Thymus (tissue), 11 donors: ENCODE data around the gene M1AP. TPM values are rescaled to one million over a fixed set of nuclear protein-coding genes. Genes with fewer than 3 reads are reported as not detected.

ENCODE experiments used
- DNase-seq, 9 donors: peaks; one replicate each; pipeline ENCODE4 v3.0.0-alpha.2; 2013; ENCODE audit warnings: low spot score in 9 of 9, low read depth in 6 of 9, missing footprints in 1 of 9
- H3K27ac ChIP-seq, 2 donors: one replicate each; pipeline ENCODE4 v1.5.1; 2013; ENCODE audit warnings: control low read depth in 1 of 2, low read depth in 1 of 2, low read length in 1 of 2, mild to moderate bottlenecking in 1 of 2, moderate library complexity in 1 of 2
- H3K27me3 ChIP-seq, 2 donors: one replicate each; pipeline ENCODE4 v1.5.1; 2013; ENCODE audit warnings: low read length in 1 of 2; ENCODE audit not compliant: control insufficient read depth in 2 of 2, insufficient read depth in 1 of 2
- H3K36me3 ChIP-seq, 2 donors: one replicate each; pipeline ENCODE4 v1.5.1; 2013; ENCODE audit warnings: low read length in 1 of 2, mild to moderate bottlenecking in 1 of 2, moderate library complexity in 1 of 2; ENCODE audit not compliant: control insufficient read depth in 2 of 2, insufficient read depth in 2 of 2
- H3K4me1 ChIP-seq, 2 donors: one replicate each; pipeline ENCODE4 v1.5.1; 2013; ENCODE audit warnings: low read length in 2 of 2; ENCODE audit not compliant: control insufficient read depth in 2 of 2, insufficient read depth in 2 of 2
- H3K4me3 ChIP-seq, 2 donors: one replicate each; pipeline ENCODE4 v1.5.1; 2013; ENCODE audit warnings: low read length in 2 of 2, control low read depth in 1 of 2, mild to moderate bottlenecking in 1 of 2
- H3K9me3 ChIP-seq, 2 donors: one replicate each; pipeline ENCODE4 v1.5.1; 2013; ENCODE audit warnings: low read length in 1 of 2, mild to moderate bottlenecking in 1 of 2; ENCODE audit not compliant: control insufficient read depth in 2 of 2, insufficient read depth in 1 of 2
- WGBS: extraction: QIAGEN DNeasy Blood & Tissue Kit; methylation state at CpG from one replicate; pipeline ENCODE4 v1.1.7; 2013; 5-methylcytosine and 5-hydroxymethylcytosine counted together
- polyA plus RNA-seq: library from polyadenylated mRNA; stranded (reverse); fragments of 200-250 nt; gene quantifications from one replicate; pipeline ENCODE4 v1.2.3, GENCODE V29; 2013
- total RNA-seq: library from RNA; stranded (reverse); fragments of 120-200 nt; gene quantifications from one replicate; pipeline ENCODE4 v1.2.4, GENCODE V29; 2013
- donor health status: healthy.

The M1AP gene
- total and polyA plus RNA-seq, 2 donors: 0.55 to 0.94 TPM

DNA sequence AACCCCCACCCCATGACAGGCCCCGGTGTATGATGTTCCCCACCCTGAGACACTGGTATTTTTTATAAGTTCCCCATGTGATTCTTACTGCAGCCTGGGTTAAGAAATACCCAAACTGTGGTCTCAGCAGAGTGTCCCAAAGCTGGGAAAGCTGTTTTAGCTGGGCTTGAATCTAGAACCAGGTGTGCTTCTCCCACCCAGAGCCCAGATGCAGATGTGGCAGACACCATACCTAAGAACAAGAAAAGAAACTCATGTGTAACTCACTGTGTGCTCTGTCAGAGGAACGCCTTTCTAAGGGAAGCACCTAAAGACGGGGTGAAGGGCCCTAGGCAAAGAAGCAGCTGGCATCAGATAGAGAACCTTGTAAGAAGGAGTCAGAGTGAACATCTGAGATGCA lies 69.7 kb downstream of the M1AP start:
- no peak overlapping the region for H3K27ac ChIP-seq

DNA sequence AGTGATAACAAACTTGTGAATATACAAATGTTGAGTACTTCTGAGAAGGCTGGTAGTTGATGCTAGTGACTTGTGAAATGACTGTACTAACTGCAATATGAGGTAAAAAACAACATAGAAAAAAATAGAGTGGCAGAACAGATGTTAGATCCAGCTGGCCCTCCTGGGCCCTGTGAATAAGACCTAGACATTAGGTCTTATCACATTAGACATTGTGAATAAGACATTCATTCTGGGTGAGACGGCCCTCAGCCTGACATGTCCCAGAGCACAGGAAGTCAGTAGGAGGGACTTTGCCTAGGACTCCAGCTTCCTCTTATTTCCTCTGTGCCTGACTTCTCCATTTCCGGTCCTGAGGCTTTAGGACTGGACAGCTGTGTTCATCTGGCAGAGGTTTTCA lies 70.7 kb downstream of the M1AP start:
- Histone ChIP-seq H3K9me3 (no peaks in the 10 kb centered on the region), H3K27me3 (no peaks in the 10 kb centered on the region), H3K4me1 (peaks cover 0 to 3% of the 10 kb centered on the region in 2 donors), H3K36me3 (no peaks in the 10 kb centered on the region), H3K27ac (no peak overlapping the region), H3K4me3 (no peak overlapping the region)
- DNase-seq: no peak
- WGBS: 26% methylated on average over 2 of the region's 2 CpGs

More for the DNA sequence above, 69.7 kb downstream of the M1AP start:
- H3K4me1 ChIP-seq: peaks cover 0 to 3% of the 10 kb centered on the region in 2 donors
- WGBS: 94% methylated on average over 3 of the region's 3 CpGs
- no peaks in the 10 kb centered on the region for H3K27me3 ChIP-seq
- no peak overlapping the region for H3K4me3 ChIP-seq
- H3K9me3 ChIP-seq: no peaks in the 10 kb centered on the region
- H3K36me3 ChIP-seq: no peaks in the 10 kb centered on the region
- DNase-seq: no peak

DNA sequence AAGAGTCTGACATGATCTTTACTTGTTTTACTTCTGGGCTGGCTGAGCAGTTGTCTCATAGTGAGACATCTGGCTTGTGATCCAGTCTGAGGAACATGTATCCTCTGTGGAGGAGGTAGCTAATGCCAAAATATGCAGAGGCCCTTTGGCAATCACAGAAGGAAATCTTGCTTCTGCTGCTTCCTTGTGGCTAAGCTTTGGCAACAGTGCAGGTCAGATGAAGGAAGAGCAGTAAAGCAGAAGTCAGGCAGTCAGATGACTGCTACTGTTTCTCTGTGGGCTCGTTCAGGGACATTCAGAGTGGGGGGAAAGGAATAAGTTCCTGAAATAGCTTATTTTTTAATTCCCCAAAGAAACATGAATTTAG lies 71.3 kb downstream of the M1AP start:
- peaks cover 0 to 3% of the 10 kb centered on the region in 2 donors for H3K4me1 ChIP-seq
- DNase-seq: no peak
- no peak overlapping the region for H3K27ac ChIP-seq
- 9% methylated on average over 1 of the region's 1 CpG for WGBS
- H3K4me3 ChIP-seq: no peak overlapping the region
- no peaks in the 10 kb centered on the region for H3K36me3 ChIP-seq
- H3K27me3 ChIP-seq: no peaks in the 10 kb centered on the region
- no peaks in the 10 kb centered on the region for H3K9me3 ChIP-seq

DNA sequence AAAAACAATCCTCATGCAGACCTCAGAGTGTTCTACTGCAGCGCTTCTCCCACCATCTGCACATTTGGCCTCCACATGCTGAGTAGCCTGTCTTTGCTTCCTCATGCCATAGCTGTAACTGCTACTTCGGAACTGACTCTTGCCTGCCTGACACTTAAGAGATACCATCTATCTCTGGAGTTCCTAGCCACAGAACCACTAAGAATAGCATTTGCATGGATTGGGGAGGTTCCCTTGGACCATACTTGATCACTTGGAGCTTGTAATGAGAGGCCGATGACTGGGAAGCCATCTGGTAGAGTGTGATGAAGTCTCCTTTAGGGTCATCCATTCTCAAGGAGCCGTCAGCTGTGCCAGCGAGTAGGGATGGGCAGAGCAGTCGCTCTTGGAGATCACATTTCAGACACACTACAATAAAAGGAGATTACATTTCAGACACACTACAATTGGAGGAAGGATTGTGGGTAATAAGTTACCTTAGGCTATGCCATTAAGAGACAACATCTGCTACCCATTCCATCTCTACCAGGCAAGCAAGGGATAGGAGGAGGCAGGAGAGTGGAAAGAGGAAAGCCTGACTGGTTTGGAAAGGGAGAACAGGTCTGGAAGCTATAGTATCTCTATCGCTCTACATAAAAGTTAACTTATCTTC lies 71.8 kb downstream of the M1AP start:
- Histone ChIP-seq H3K36me3 (no peaks in the 10 kb centered on the region), H3K9me3 (no peaks in the 10 kb centered on the region), H3K27me3 (no peaks in the 10 kb centered on the region), H3K4me3 (no peak overlapping the region), H3K4me1 (peaks cover 0 to 3% of the 10 kb centered on the region in 2 donors), H3K27ac (no peak overlapping the region)
- no peak for DNase-seq
- WGBS: 93% methylated on average over 7 of the region's 7 CpGs

DNA sequence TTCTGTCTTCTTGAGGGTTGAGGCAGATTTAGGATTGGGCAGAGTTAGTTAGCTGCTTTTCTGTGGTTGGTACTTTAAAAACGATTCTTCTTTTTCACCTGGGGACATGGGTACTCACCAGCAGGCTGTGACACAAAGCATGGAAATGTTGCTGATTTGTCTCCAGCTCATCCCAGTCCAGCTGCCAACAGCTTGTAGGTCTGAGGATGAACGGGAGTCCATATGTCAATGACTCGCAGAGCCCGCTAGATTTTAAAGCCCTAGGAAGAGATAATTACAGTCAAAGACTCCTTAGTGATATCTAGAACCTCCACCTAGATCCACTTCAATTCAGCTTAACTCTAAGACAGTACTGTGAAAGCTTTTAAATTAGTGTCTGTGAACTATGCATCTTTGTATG lies 72.8 kb downstream of the M1AP start:
- 96% methylated on average over 4 of the region's 4 CpGs for WGBS
- no peak overlapping the region for H3K4me3 ChIP-seq
- no peaks in the 10 kb centered on the region for H3K27me3 ChIP-seq
- no peak for DNase-seq
- H3K36me3 ChIP-seq: no peaks in the 10 kb centered on the region
- H3K4me1 ChIP-seq: peaks cover 0 to 3% of the 10 kb centered on the region in 2 donors
- no peak overlapping the region for H3K27ac ChIP-seq
- no peaks in the 10 kb centered on the region for H3K9me3 ChIP-seq

DNA sequence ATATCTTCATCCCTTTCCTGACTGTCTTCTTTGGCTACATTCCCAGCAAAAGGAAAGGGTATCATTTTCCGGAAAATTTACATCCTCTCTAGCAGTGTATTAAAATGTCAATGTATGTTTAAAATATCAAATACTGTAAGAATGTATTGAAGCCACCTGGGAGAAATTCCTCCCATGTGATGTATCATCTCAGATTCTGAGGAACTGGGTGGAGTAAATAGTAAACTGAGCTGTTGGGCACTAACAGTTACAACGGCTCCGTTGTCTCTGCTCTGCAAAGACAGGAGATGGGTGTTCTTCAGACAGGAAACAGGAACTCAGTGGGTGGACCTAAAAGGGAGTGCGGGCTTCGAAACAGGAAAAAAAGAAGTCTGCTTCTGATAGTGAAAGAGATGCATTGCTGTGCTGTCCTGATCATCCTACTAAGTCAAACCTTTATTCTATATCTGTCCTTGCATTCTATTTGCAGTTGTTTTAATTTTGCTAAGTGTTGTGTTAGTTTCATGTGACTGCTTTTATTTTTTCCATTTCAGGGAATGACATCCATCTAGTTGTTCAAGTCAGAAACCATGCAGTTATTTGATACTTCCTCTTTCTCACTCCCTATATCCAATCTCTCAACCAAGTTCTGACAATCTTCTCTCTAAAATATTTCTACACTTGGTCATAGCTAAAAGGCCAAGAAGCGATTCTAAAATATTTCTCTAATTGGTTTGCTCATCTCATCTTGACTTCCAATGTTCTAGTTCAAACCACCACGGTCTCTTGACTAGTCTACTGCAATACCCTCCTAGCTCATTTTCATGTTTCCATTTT lies 74.2 kb downstream of the M1AP start:
- H3K27ac ChIP-seq: peak overlapping the region; percentile 3 to 4
- no peaks in the 10 kb centered on the region for H3K27me3 ChIP-seq
- no peaks in the 10 kb centered on the region for H3K9me3 ChIP-seq
- 36% methylated on average over 7 of the region's 7 CpGs for WGBS
- no peaks in the 10 kb centered on the region for H3K36me3 ChIP-seq
- no peak overlapping the region for H3K4me3 ChIP-seq
- DNase-seq: peak in 5 of 9 donors; percentile 18 to 70 (median 29)
- H3K4me1 ChIP-seq: peaks cover 0 to 3% of the 10 kb centered on the region in 2 donors

DNA sequence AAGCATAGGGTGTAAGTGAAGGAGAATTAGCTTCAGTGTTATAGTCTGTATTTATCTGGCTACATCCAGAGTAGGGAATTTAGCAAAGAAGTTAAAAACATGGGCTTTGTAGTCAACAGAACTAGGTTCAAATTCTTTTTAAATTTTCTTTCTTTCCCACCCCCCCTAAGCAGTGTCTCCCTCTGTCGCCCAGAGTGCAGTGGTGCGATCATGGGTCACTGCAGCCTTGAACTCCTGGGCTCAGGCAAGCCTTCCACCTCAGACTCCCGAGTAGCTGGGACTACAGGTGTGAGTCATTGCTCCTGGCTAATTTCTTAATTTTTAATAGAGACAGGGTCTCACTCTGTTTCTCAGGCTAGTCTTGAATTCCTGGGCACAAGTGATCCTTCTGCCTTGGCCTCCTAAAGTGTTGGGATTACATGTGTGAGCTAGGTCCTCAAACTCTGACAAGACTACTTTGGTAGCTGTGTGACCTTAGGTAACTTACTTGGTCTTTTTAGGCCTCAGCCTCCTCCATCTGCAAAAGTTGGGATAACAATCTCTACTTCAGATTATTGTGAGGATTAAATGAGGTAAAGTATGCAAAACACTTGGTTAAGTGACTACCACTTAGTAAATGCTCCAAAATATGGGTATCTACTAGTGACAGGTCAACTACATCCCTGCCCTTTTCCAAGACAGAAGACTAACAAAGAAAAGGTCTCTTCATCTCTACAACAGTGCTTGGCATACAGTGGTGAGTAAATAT lies 75.8 kb downstream of the M1AP start:
- WGBS: 97% methylated on average over 3 of the region's 3 CpGs
- Histone ChIP-seq H3K4me1 (no peaks in the 10 kb centered on the region), H3K27ac (no peak overlapping the region)

DNA sequence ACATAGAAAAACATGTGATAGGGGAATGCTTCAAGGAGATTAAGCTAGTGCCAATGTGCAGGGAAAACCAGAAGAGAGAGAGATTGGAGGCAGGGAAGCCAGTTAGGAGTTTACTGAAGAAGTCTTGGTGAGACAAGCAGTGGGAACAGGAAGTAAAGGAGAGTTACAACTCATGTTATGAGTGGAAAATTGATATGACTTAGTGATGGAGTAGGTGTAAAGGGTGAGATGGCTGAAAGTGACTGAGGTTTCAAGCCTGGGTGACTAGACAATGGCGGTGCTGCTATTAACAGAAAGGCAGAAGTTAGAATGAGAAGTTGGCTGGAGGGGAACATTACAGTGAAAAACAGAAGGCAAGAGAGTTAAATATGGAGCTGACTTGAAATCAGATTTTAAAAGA lies 77.1 kb downstream of the M1AP start:
- DNase-seq: no peak
- Histone ChIP-seq H3K27ac (no peak overlapping the region), H3K9me3 (no peaks in the 10 kb centered on the region), H3K4me3 (no peak overlapping the region), H3K27me3 (no peaks in the 10 kb centered on the region), H3K4me1 (no peaks in the 10 kb centered on the region), H3K36me3 (no peaks in the 10 kb centered on the region)
- 91% methylated on average over 1 of the region's 1 CpG for WGBS

More for the DNA sequence above, 75.8 kb downstream of the M1AP start:
- no peak for DNase-seq
- no peaks in the 10 kb centered on the region for H3K9me3 ChIP-seq
- no peaks in the 10 kb centered on the region for H3K27me3 ChIP-seq
- H3K36me3 ChIP-seq: no peaks in the 10 kb centered on the region
- H3K4me3 ChIP-seq: no peak overlapping the region

DNA sequence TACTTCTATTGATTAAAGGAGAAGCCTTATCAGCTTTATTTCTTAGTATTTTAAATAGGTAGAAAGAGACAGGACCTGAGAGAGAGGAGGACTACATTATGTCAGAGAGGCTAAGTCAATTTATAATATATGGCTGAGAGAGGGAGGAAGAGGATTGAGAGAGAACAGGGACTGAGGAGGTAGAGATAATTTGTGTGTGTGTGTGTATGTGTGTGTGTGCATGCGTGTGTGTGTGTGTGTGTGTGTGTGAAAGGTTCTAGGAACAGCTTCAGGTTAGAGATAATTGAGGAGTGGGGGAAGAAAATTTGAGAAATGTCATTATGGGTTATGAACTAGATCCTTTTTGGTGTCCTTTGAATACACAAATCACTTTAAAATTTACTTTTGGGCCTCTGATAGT lies 78.4 kb downstream of the M1AP start:
- Histone ChIP-seq H3K4me1 (no peaks in the 10 kb centered on the region), H3K36me3 (no peaks in the 10 kb centered on the region)
- WGBS: 93% methylated on average over 1 of the region's 1 CpG

More for the DNA sequence above, 78.4 kb downstream of the M1AP start:
- no peak for DNase-seq
- no peak overlapping the region for H3K4me3 ChIP-seq
- no peak overlapping the region for H3K27ac ChIP-seq
- no peaks in the 10 kb centered on the region for H3K27me3 ChIP-seq
- H3K9me3 ChIP-seq: no peaks in the 10 kb centered on the region
